Measurements from ENCODE around the gene SLC5A10.

DNA sequence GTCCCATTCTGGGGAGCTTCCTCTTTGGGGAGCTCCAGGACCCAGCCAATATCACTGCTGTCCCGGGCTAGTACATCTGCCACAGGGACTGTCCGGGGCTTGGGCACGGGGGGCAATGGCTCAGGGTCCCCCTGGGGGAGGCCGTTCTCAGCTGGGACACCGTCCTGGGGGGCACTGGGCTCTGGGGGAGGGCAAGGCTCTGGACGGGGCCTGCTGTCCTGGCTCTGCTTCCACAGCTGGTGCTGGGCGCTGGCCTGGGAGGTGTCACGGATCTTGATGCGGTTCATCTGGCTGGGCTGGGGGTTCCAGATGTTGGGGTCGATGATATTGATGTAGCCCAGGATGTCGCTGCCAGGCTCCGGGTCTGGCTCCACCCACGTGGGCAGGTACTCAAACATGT, 26.1 kb downstream of the SLC5A10 start:
- TF ChIP-seq, protein P1, sequence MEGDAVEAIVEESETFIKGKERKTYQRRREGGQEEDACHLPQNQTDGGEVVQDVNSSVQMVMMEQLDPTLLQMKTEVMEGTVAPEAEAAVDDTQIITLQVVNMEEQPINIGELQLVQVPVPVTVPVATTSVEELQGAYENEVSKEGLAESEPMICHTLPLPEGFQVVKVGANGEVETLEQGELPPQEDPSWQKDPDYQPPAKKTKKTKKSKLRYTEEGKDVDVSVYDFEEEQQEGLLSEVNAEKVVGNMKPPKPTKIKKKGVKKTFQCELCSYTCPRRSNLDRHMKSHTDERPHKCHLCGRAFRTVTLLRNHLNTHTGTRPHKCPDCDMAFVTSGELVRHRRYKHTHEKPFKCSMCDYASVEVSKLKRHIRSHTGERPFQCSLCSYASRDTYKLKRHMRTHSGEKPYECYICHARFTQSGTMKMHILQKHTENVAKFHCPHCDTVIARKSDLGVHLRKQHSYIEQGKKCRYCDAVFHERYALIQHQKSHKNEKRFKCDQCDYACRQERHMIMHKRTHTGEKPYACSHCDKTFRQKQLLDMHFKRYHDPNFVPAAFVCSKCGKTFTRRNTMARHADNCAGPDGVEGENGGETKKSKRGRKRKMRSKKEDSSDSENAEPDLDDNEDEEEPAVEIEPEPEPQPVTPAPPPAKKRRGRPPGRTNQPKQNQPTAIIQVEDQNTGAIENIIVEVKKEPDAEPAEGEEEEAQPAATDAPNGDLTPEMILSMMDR (IDR thresholded peaks at IDR 0.05; ENCODE audit: low read length): no peak
- TF ChIP-seq EZH2 (IDR thresholded peaks at IDR 0.05; ENCODE audit: borderline replicate concordance, low read length): no peak
